Smooth muscle cell (in vitro differentiated cells): ENCODE measurements around the gene KRT32. TPM values are rescaled to one million over a fixed set of nuclear protein-coding genes. Genes with fewer than 3 reads are reported as not detected.

Source experiments
- DNase-seq: peaks from one replicate; lab custom pipeline; 2025; ENCODE audit not compliant: unreplicated experiment; lab: John Stamatoyannopoulos, UW
- H2AFZ ChIP-seq: fragments of 200-600 bp; sonication (generic); 2 replicates; pipeline ENCODE4 v1.6.0; 2016; ENCODE audit warnings: antibody characterized with exemption, low read depth, mild to moderate bottlenecking
- H3F3A ChIP-seq: fragments of 200-600 bp; sonication (generic); 2 replicates; pipeline ENCODE4 v1.6.0; 2017; ENCODE audit warnings: antibody characterized with exemption, low read depth
- H3K27ac ChIP-seq: fragments of 200-600 bp; sonication (generic); 2 replicates; pipeline ENCODE4 v1.5.1; 2016; ENCODE audit warnings: low read depth, mild to moderate bottlenecking
- H3K27me3 ChIP-seq: fragments of 200-600 bp; sonication (generic); 2 replicates; pipeline ENCODE4 v1.6.1; 2016; ENCODE audit warnings: low read depth, mild to moderate bottlenecking
- H3K36me3 ChIP-seq: fragments of 200-600 bp; sonication (generic); 2 replicates; pipeline ENCODE4 v1.5.1; 2016; ENCODE audit warnings: low read depth
- H3K4me1 ChIP-seq: fragments of 200-600 bp; sonication (generic); 2 replicates; pipeline ENCODE4 v1.5.1; 2016; ENCODE audit warnings: low read depth
- H3K4me2 ChIP-seq: fragments of 200-600 bp; sonication (generic); 2 replicates; pipeline ENCODE4 v1.6.0; 2016; ENCODE audit warnings: mild to moderate bottlenecking
- H3K4me3 ChIP-seq: fragments of 200-600 bp; sonication (generic); 2 replicates; pipeline ENCODE4 v1.5.1; 2016; ENCODE audit warnings: mild to moderate bottlenecking
- H3K79me2 ChIP-seq: fragments of 200-600 bp; sonication (generic); 2 replicates; pipeline ENCODE4 v1.6.0; 2016; ENCODE audit warnings: low read depth, mild to moderate bottlenecking
- H3K9ac ChIP-seq: fragments of 200-600 bp; sonication (generic); 2 replicates; pipeline ENCODE4 v1.6.0; 2016; ENCODE audit warnings: low read depth
- H3K9me3 ChIP-seq: fragments of 200-600 bp; sonication (generic); replicated peaks from 2 replicates; pipeline ENCODE4 v1.5.1; 2016; ENCODE audit warnings: low read depth
- H4K20me1 ChIP-seq: fragments of 200-600 bp; sonication (generic); 2 replicates; pipeline ENCODE4 v1.6.0; 2016; ENCODE audit warnings: low read depth
- WGBS: methylation state at CpG from one replicate; pipeline ENCODE4 v1.1.7; 2016; ENCODE audit warnings: low lambda C conversion rate; 5-methylcytosine and 5-hydroxymethylcytosine counted together
- polyA plus RNA-seq: library from polyadenylated mRNA; unstranded; fragments of >200 nt; fragmentation: Nextera tagmentation; extraction: Ambion mirVana; gene quantifications from 2 replicates; pipeline ENCODE4 v1.2.1, GENCODE V29; 2016
- total RNA-seq: library from RNA; depleted of rRNA; stranded (reverse); fragments of >200 nt; gene quantifications from 2 replicates; pipeline ENCODE4 v1.2.3, GENCODE V29; 2014
- TF ChIP-seq, protein P1 (sequence below): fragments of 200-600 bp; sonication (generic); IDR thresholded peaks from 2 replicates; pipeline ENCODE4 v1.5.1; 2017; ENCODE audit warnings: borderline replicate concordance, mild to moderate bottlenecking, antibody characterized with exemption; ENCODE audit not compliant: insufficient read depth, poor library complexity, severe bottlenecking

Gene KRT32
- total and polyA plus RNA-seq, 2 experiments from 2014 or later, result not detected

DNA sequence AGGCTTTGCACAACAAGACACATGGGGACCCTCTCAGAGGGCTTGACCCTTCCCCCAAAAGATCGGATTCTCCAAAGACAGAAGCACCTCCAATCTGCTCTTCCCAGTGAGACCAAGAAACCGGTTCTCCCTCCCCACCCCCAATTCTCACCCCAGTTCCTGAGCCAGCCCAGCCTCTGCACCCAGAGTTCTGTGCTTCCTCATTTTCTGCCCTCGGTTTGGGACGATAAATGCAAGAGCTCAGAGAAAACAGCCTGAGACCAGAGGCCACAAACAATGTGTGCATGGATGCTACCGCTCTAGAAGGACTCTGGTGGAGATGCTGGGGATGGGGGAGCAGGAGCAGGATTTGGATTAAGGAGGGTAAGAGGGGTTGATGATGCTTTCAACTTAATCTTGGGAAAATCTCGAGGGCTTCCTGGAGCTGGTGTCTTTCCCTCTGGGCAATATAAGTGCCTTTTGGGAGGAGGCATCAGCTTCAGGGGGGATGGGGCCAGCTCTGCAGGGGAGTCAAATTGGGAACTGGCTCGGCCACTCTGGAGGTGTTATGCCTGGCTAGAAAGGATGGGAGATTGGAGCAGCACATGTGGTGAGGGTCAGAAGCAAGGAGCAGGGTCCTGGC lies 45.5 kb upstream of the KRT32 start:
- TF ChIP-seq, protein P1, sequence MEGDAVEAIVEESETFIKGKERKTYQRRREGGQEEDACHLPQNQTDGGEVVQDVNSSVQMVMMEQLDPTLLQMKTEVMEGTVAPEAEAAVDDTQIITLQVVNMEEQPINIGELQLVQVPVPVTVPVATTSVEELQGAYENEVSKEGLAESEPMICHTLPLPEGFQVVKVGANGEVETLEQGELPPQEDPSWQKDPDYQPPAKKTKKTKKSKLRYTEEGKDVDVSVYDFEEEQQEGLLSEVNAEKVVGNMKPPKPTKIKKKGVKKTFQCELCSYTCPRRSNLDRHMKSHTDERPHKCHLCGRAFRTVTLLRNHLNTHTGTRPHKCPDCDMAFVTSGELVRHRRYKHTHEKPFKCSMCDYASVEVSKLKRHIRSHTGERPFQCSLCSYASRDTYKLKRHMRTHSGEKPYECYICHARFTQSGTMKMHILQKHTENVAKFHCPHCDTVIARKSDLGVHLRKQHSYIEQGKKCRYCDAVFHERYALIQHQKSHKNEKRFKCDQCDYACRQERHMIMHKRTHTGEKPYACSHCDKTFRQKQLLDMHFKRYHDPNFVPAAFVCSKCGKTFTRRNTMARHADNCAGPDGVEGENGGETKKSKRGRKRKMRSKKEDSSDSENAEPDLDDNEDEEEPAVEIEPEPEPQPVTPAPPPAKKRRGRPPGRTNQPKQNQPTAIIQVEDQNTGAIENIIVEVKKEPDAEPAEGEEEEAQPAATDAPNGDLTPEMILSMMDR, result no peak
- H3F3A ChIP-seq, result no peaks in the 10 kb centered on the region
- H2AFZ ChIP-seq, result no peak overlapping the region
- H3K4me1 ChIP-seq, result no peaks in the 10 kb centered on the region
- no peaks in the 10 kb centered on the region for H3K27me3 ChIP-seq
- H3K9me3 ChIP-seq, result no peaks in the 10 kb centered on the region
- H3K36me3 ChIP-seq, result no peaks in the 10 kb centered on the region
- H3K4me2 ChIP-seq, result no peak overlapping the region
- 79% methylated on average over 7 of the region's 7 CpGs for WGBS
- H3K9ac ChIP-seq, result no peak overlapping the region
- no peak overlapping the region for H3K27ac ChIP-seq
- no peaks in the 10 kb centered on the region for H4K20me1 ChIP-seq
- H3K4me3 ChIP-seq, result no peak overlapping the region
- no peak for DNase-seq
- no peaks in the 10 kb centered on the region for H3K79me2 ChIP-seq

DNA sequence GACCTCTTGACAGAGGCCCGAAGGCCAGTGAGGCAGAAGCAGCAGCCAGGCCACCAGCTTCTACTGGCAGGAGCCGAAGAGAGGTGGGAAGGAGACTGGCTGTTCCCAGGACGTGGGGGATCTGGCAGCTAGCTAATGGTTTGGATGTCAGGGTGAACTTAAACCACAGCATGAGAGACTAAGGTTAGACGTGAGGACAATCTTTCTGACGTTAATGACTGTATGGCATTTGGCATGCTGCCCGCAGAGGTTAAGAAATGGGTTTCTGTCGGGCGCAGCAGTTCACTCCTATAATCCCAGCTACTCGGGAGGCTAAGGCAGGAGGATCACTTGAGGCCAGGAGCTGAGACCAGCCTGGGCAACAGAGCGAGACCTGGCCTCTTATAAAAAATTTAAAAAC lies 44.5 kb upstream of the KRT32 start:
- no peak overlapping the region for H3K4me2 ChIP-seq
- no peaks in the 10 kb centered on the region for H3K4me1 ChIP-seq
- no peak overlapping the region for H2AFZ ChIP-seq
- no peak for DNase-seq
- H3K9me3 ChIP-seq, result no peaks in the 10 kb centered on the region
- H4K20me1 ChIP-seq, result no peaks in the 10 kb centered on the region
- 94% methylated on average over 10 of the region's 10 CpGs for WGBS
- no peaks in the 10 kb centered on the region for H3F3A ChIP-seq
- no peaks in the 10 kb centered on the region for H3K36me3 ChIP-seq
- H3K27me3 ChIP-seq, result no peaks in the 10 kb centered on the region
- H3K79me2 ChIP-seq, result no peaks in the 10 kb centered on the region
- H3K4me3 ChIP-seq, result no peak overlapping the region
- no peak overlapping the region for H3K9ac ChIP-seq
- no peak overlapping the region for H3K27ac ChIP-seq
- TF ChIP-seq, protein P1, result no peak

GRCh38 chr17:41511116-41511515 lies 43.9 kb upstream of the KRT32 start:
- Histone ChIP-seq H3K4me2 (no peak overlapping the region), H3K9me3 (no peaks in the 10 kb centered on the region), H3K4me3 (no peak overlapping the region), H3K4me1 (no peaks in the 10 kb centered on the region), H3K9ac (no peak overlapping the region), H3F3A (no peaks in the 10 kb centered on the region), H4K20me1 (no peaks in the 10 kb centered on the region), H3K79me2 (no peaks in the 10 kb centered on the region), H3K27me3 (no peaks in the 10 kb centered on the region), H3K27ac (no peak overlapping the region), H2AFZ (no peak overlapping the region), H3K36me3 (no peaks in the 10 kb centered on the region)
- no peak for DNase-seq
- WGBS, result 62% methylated on average over 4 of the region's 4 CpGs
- TF ChIP-seq, protein P1, result no peak
